H1 (cell line): ENCODE results near the gene IL20RB. TPM values are rescaled to one million over a fixed set of nuclear protein-coding genes. Genes with fewer than 3 reads are reported as not detected.

ENCODE experiments used
- CTCF ChIA-PET: fragments of 300-600 bp; sonication (Branson Sonifier 250); formaldehyde crosslinking; loops from one replicate; lab custom pipeline; 2021; ENCODE audit not compliant: partially characterized antibody; lab: Charles Lee
- POLR2A ChIA-PET: fragments of 300-600 bp; sonication (Branson Sonifier 250); formaldehyde crosslinking; loops from one replicate; lab custom pipeline; 2021; ENCODE audit warnings: inconsistent platforms; ENCODE audit not compliant: partially characterized antibody; lab: Charles Lee
- DNase-seq, 2 experiments: peaks; one replicate each; pipeline versions ENCODE4 v3.0.0 to v3.0.0-alpha.2; 2010 to 2022; ENCODE audit warnings: low spot score in 2 of 2, low read depth in 1 of 2, mixed read lengths in 1 of 2
- FAIRE-seq: peaks from 2 replicates; lab custom pipeline; 2011; peaks lifted over from hg19 to GRCh38; lab: Jason Lieb, UNC
- H2AFZ ChIP-seq: 2 replicates; pipeline ENCODE4 v1.8.1; 2012; ENCODE audit warnings: low read length, inconsistent platforms
- H2AK5ac ChIP-seq: 2 replicates; pipeline ENCODE4 v1.6.1; 2013; ENCODE audit warnings: low read depth, low read length
- H2BK120ac ChIP-seq: replicated peaks from 2 replicates; pipeline ENCODE3; 2013; ENCODE audit warnings: low read depth, low read length, inconsistent platforms
- H2BK12ac ChIP-seq: 2 replicates; pipeline ENCODE4 v1.6.1; 2013; ENCODE audit warnings: low read depth, low read length
- H2BK15ac ChIP-seq: 2 replicates; pipeline ENCODE4 v1.6.1; 2013; ENCODE audit warnings: low read length
- H2BK20ac ChIP-seq: 2 replicates; pipeline ENCODE4 v1.6.1; 2013; ENCODE audit warnings: low read length
- H2BK5ac ChIP-seq: 2 replicates; pipeline ENCODE4 v1.6.1; 2013; ENCODE audit warnings: low read depth, low read length
- H3K14ac ChIP-seq: 2 replicates; pipeline ENCODE4 v1.6.1; 2013; ENCODE audit warnings: inconsistent platforms; ENCODE audit not compliant: insufficient read length
- H3K18ac ChIP-seq: 2 replicates; pipeline ENCODE4 v1.6.1; 2013; ENCODE audit warnings: low read length; ENCODE audit errors: extremely low read depth
- H3K23ac ChIP-seq: 2 replicates; pipeline ENCODE4 v1.6.1; 2013; ENCODE audit warnings: inconsistent platforms; ENCODE audit not compliant: insufficient read length
- H3K23me2 ChIP-seq: 2 replicates; pipeline ENCODE4 v1.6.1; 2013; ENCODE audit warnings: low read depth, low read length
- H3K27ac ChIP-seq: 2 replicates; pipeline ENCODE4 v1.6.1; 2011; ENCODE audit warnings: low read depth, low read length, inconsistent platforms
- H3K27me3 ChIP-seq, 4 experiments: replicated peaks in 1 of 4; 1 replicate in 1 of 4; 2 replicates in 3 of 4; pipeline versions ENCODE4 v1.6.1 to v1.8.1; 2011 to 2013; ENCODE audit warnings: low read length in 3 of 4, mild to moderate bottlenecking in 3 of 4, inconsistent platforms in 2 of 4, mixed read lengths in 2 of 4, moderate library complexity in 1 of 4; ENCODE audit not compliant: control insufficient read depth in 3 of 4, insufficient read depth in 3 of 4; ENCODE audit errors: extremely low read depth in 1 of 4
- H3K36me3 ChIP-seq, 4 experiments: 2 replicates each; pipeline versions ENCODE4 v1.6.1 to v1.8.1; 2011 to 2013; ENCODE audit warnings: mild to moderate bottlenecking in 4 of 4, low read length in 3 of 4, moderate library complexity in 2 of 4, control low read depth in 1 of 4, inconsistent platforms in 1 of 4; ENCODE audit not compliant: insufficient read depth in 4 of 4, control insufficient read depth in 2 of 4
- H3K4ac ChIP-seq: replicated peaks from 2 replicates; pipeline ENCODE3; 2013; ENCODE audit warnings: low read length, low read depth, mixed read lengths, inconsistent platforms; ENCODE audit not compliant: insufficient read length
- H3K4me1 ChIP-seq, 4 experiments: replicated peaks in 1 of 4; 1 replicate in 1 of 4; 2 replicates in 3 of 4; pipeline versions ENCODE4 v1.6.1 to v1.8.1; 2011 to 2013; ENCODE audit warnings: low read length in 3 of 4, inconsistent platforms in 2 of 4, mixed read lengths in 1 of 4; ENCODE audit not compliant: insufficient read depth in 4 of 4, control insufficient read depth in 3 of 4
- H3K4me2 ChIP-seq, 2 experiments: 2 replicates each; pipeline versions ENCODE4 v1.6.1 to v1.8.1; 2011 to 2013; ENCODE audit warnings: low read depth in 2 of 2, low read length in 2 of 2, control low read depth in 1 of 2, inconsistent platforms in 1 of 2, mild to moderate bottlenecking in 1 of 2; ENCODE audit not compliant: insufficient read depth in 1 of 2
- H3K4me3 ChIP-seq, 4 experiments: fragments of 200-600, 300-600 bp in 1 of 4; sonication (generic), shearing (Covaris generic), sonication (Bioruptor Twin) in 1 of 4; 2 replicates each; pipeline versions ENCODE4 v1.5.1 to v1.8.1; 2011 to 2016; ENCODE audit warnings: low read length in 4 of 4, low read depth in 3 of 4, control low read depth in 2 of 4, inconsistent platforms in 2 of 4, mild to moderate bottlenecking in 2 of 4, mixed read lengths in 1 of 4, moderate library complexity in 1 of 4; ENCODE audit not compliant: insufficient read depth in 2 of 4; ENCODE audit errors: extremely low read depth in 1 of 4
- H3K56ac ChIP-seq: replicated peaks from 2 replicates; pipeline ENCODE3; 2013; ENCODE audit warnings: low read depth, mild to moderate bottlenecking, mixed read lengths, low read length, inconsistent platforms; ENCODE audit not compliant: insufficient read length
- H3K79me1 ChIP-seq: 2 replicates; pipeline ENCODE4 v1.6.1; 2013; ENCODE audit warnings: low read depth, low read length, control low read depth
- H3K79me2 ChIP-seq, 2 experiments: 2 replicates each; pipeline versions ENCODE4 v1.6.1 to v1.8.1; 2012 to 2013; ENCODE audit warnings: low read length in 2 of 2, mild to moderate bottlenecking in 2 of 2, inconsistent platforms in 1 of 2; ENCODE audit not compliant: insufficient read depth in 2 of 2, control insufficient read depth in 1 of 2
- H3K9ac ChIP-seq, 4 experiments: replicated peaks in 1 of 4; 1 replicate in 1 of 4; 2 replicates in 3 of 4; pipeline versions ENCODE4 v1.6.1 to v1.8.1; 2011 to 2013; ENCODE audit warnings: low read depth in 3 of 4, low read length in 3 of 4, control low read depth in 2 of 4, mild to moderate bottlenecking in 2 of 4, moderate library complexity in 2 of 4, inconsistent platforms in 1 of 4; ENCODE audit errors: extremely low read depth in 1 of 4
- H3K9me3 ChIP-seq, 2 experiments: 2 replicates each; pipeline versions ENCODE4 v1.6.1 to v1.8.1; 2012 to 2013; ENCODE audit warnings: mild to moderate bottlenecking in 2 of 2, moderate library complexity in 2 of 2, control low read depth in 1 of 2, inconsistent platforms in 1 of 2, low read depth in 1 of 2, low read length in 1 of 2, mixed read lengths in 1 of 2; ENCODE audit not compliant: insufficient read depth in 2 of 2
- H4K20me1 ChIP-seq, 2 experiments: replicated peaks in 1 of 2; 2 replicates each; pipeline versions ENCODE3 to v1.8.1; 2011 to 2013; ENCODE audit warnings: inconsistent platforms in 2 of 2, low read length in 2 of 2, mild to moderate bottlenecking in 1 of 2; ENCODE audit not compliant: insufficient read depth in 2 of 2, control insufficient read depth in 1 of 2
- H4K5ac ChIP-seq: 2 replicates; pipeline ENCODE4 v1.6.1; 2013; ENCODE audit warnings: low read length, low read depth, mixed read lengths, inconsistent platforms; ENCODE audit not compliant: insufficient read length
- H4K8ac ChIP-seq: 2 replicates; pipeline ENCODE4 v1.8.0; 2013; ENCODE audit warnings: mild to moderate bottlenecking, moderate library complexity, low read length, inconsistent platforms; ENCODE audit not compliant: insufficient read depth; ENCODE audit errors: extremely low read depth
- H4K91ac ChIP-seq: replicated peaks from 2 replicates; pipeline ENCODE3; 2013; ENCODE audit warnings: low read length, mixed read lengths, inconsistent platforms; ENCODE audit not compliant: insufficient read length
- ATF2 ChIP-seq: IDR thresholded peaks from 2 replicates; pipeline ENCODE4 v1.6.1; 2012; ENCODE audit warnings: low read length, inconsistent platforms
- KDM1A ChIP-seq: fragments of 200-600, 300-600 bp; sonication (generic); IDR thresholded peaks from 2 replicates; pipeline ENCODE4 v1.7.1; 2016; ENCODE audit warnings: mild to moderate bottlenecking, low read length, borderline replicate concordance
- MAX ChIP-seq: IDR thresholded peaks from 2 replicates; pipeline ENCODE4 v1.6.1; 2012; ENCODE audit warnings: inconsistent platforms
- NRF1 ChIP-seq: IDR thresholded peaks from 2 replicates; pipeline ENCODE4 v1.6.1; 2011; ENCODE audit warnings: mild to moderate bottlenecking, low read depth, low read length, improper control_type of control experiment
- PHF8 ChIP-seq: fragments of 200-600 bp; sonication (generic); conservative IDR thresholded peaks from 2 replicates; pipeline ENCODE4 v1.7.1; 2012; ENCODE audit warnings: low read depth, mild to moderate bottlenecking, inconsistent platforms, low read length, moderate library complexity
- TBP ChIP-seq: IDR thresholded peaks from 2 replicates; pipeline ENCODE4 v1.6.1; 2011; ENCODE audit warnings: low read depth, low read length, improper control_type of control experiment
- WGBS, 2 experiments: shearing (Covaris generic) in 1 of 2; methylation state at CpG; one replicate each; pipeline versions ENCODE4 v1.1.6 to v1.1.7; 2013 to 2015; ENCODE audit warnings: low lambda C conversion rate in 2 of 2, mixed read lengths in 2 of 2, inconsistent platforms in 1 of 2, low coverage in 1 of 2, missing lambda C conversion rate in 1 of 2; ENCODE audit not compliant: insufficient replicate concordance in 2 of 2, insufficient coverage in 1 of 2, insufficient read length in 1 of 2; ENCODE audit errors: extremely low coverage in 1 of 2, missing lambda C conversion rate in 1 of 2; 5-methylcytosine and 5-hydroxymethylcytosine counted together
- polyA plus RNA-seq, 7 experiments: library from polyadenylated mRNA; depleted of rRNA in 3 of 7; stranded (reverse) in 5 of 7; unstranded in 2 of 7; fragments of >200 nt in 5 of 7; fragments of 200-250 nt in 2 of 7; gene quantifications; 1 replicate in 5 of 7; 2 replicates in 1 of 7; 4 replicates in 1 of 7; pipeline versions ENCODE4 v1.2.1 to v1.2.3, GENCODE V29; 2011 to 2013; ENCODE audit warnings: missing spikeins in 2 of 7, mixed read lengths in 2 of 7
- total RNA-seq: library from RNA; stranded (reverse); fragmentation: NEBNext Ultra II Directional; extraction: Animal tissue kit (Norgen Biotek cat#: 25700); gene quantifications from 2 replicates; pipeline ENCODE4 v1.2.1, GENCODE V29; 2021

IL20RB gene
- total and polyA plus RNA-seq, 2 of the 8 experiments (the other 6 are each of a cell fraction or from before 2014, with no cell fraction given): 1.6 to 1.8 TPM

GRCh38 chr3:136954980-136955780 lies 2.6 kb upstream of the IL20RB start:
- no peak for DNase-seq

More at GRCh38 chr3:136954980-136955780, 2.6 kb upstream of the IL20RB start:
- peaks cover 0 to 1% of the 10 kb centered on the region in 2 experiments for H4K20me1 ChIP-seq
- WGBS, 2 experiments: 76% methylated on average over 4 of the region's 4 CpGs; no CpG with 5 or more reads in 1 of the 2 experiments
- no peaks in the 10 kb centered on the region for H3K4me1 ChIP-seq
- H3K4ac ChIP-seq: no peak overlapping the region
- H2BK12ac ChIP-seq: no peak overlapping the region
- no peak overlapping the region for H4K5ac ChIP-seq
- no peak overlapping the region for H2BK15ac ChIP-seq
- H3K23me2 ChIP-seq: no peaks in the 10 kb centered on the region
- ChIA-PET CTCF (interaction anchor here (0.6 to 0.8 kb wide), 2 partner anchors 43 to 59 kb away, joined by 3 read pairs; no protein-coding TSS in a partner anchor), POLR2A (interaction anchor here (0.6 to 2.1 kb wide), 4 partner anchors 29 to 690 kb away, joined by 3 to 6 read pairs (median 3); partner anchors contain the start of gene STAG1)
- H3K27ac ChIP-seq: no peak overlapping the region; the same call in 1 of the 2 replicates
- H3K9me3 ChIP-seq: no peaks in the 10 kb centered on the region
- no peaks in the 10 kb centered on the region for H3K79me2 ChIP-seq
- no peak overlapping the region for H2BK120ac ChIP-seq
- TF ChIP-seq TBP: no peak
- no peak for TF ChIP-seq NRF1
- no peak for TF ChIP-seq KDM1A
- no peak for TF ChIP-seq PHF8
- no peak for TF ChIP-seq ATF2
- no peak for TF ChIP-seq MAX
- H3K18ac ChIP-seq: no peak overlapping the region
- no peak overlapping the region for H2BK5ac ChIP-seq
- no peaks in the 10 kb centered on the region for H3K36me3 ChIP-seq
- no peak overlapping the region for H4K8ac ChIP-seq
- no peak for FAIRE-seq
- no peak overlapping the region for H3K14ac ChIP-seq
- no peaks in the 10 kb centered on the region for H3K27me3 ChIP-seq
- H3K23ac ChIP-seq: no peak overlapping the region
- no peak overlapping the region for H2AFZ ChIP-seq
- no peaks in the 10 kb centered on the region for H3K79me1 ChIP-seq
- no peak overlapping the region for H3K9ac ChIP-seq
- H3K56ac ChIP-seq: no peak overlapping the region
- H3K4me2 ChIP-seq: no peak overlapping the region
- no peak overlapping the region for H4K91ac ChIP-seq
- H2AK5ac ChIP-seq: no peak overlapping the region
- H2BK20ac ChIP-seq: no peak overlapping the region
- no peak overlapping the region for H3K4me3 ChIP-seq
